PFSK-1 (cell line): ENCODE results near the gene ALDOA.

ENCODE experiments used
- FOXP2 ChIP-seq: optimal IDR thresholded peaks from 2 replicates; pipeline ENCODE3; 2011; ENCODE audit warnings: borderline replicate concordance, control low read depth, inconsistent platforms; ENCODE audit not compliant: insufficient read depth; ENCODE audit errors: extremely low read length, extremely low read depth
- POLR2AphosphoS5 ChIP-seq: IDR thresholded peaks from 2 replicates; pipeline ENCODE4 v1.6.1; 2012; ENCODE audit warnings: low read depth, mild to moderate bottlenecking, control low read depth, low read length, moderate library complexity
- TAF1 ChIP-seq: IDR thresholded peaks from 2 replicates; pipeline ENCODE4 v1.6.1; 2012; ENCODE audit warnings: low read length, control low read depth, borderline replicate concordance; ENCODE audit not compliant: insufficient read depth

GRCh38 chr16:30049871-30050270 lies 15.7 kb upstream of the ALDOA start:
- TF ChIP-seq POLR2AphosphoS5 (no peak), TAF1 (no peak), FOXP2 (no peak)
